Nephron (organoid): Measurements from ENCODE around the gene CWC27.

Source experiments
- H3K27ac Mint-ChIP-seq, 3 experiments: 2 replicates each; pipeline ENCODE4 v1.8.0; 2020; ENCODE audit warnings: mixed read lengths in 3 of 3, mild to moderate bottlenecking in 2 of 3, moderate library complexity in 1 of 3
- H3K27me3 Mint-ChIP-seq: 2 replicates; pipeline ENCODE4 v1.8.0; 2021; ENCODE audit warnings: low read depth, mild to moderate bottlenecking, moderate library complexity, mixed read lengths
- H3K36me3 Mint-ChIP-seq: 2 replicates; pipeline ENCODE4 v1.8.0; 2020; ENCODE audit warnings: low read depth, mixed read lengths
- H3K4me1 Mint-ChIP-seq: 2 replicates; pipeline ENCODE4 v1.8.0; 2020; ENCODE audit warnings: mixed read lengths
- H3K4me3 Mint-ChIP-seq, 3 experiments: 2 replicates each; pipeline ENCODE4 v1.8.0; 2020; ENCODE audit warnings: mild to moderate bottlenecking in 3 of 3, mixed read lengths in 3 of 3, moderate library complexity in 2 of 3
- H3K9me3 Mint-ChIP-seq: 2 replicates; pipeline ENCODE4 v1.8.0; 2020; ENCODE audit warnings: mixed read lengths
- CTCF ChIP-seq, 3 experiments: fragments of 200-600 bp; sonication (generic); IDR thresholded peaks; one replicate each; pipeline ENCODE4 v1.5.0; 2021; ENCODE audit warnings: antibody characterized with exemption in 3 of 3; ENCODE audit not compliant: unreplicated experiment in 3 of 3

CWC27 gene

GRCh38 chr5:64768358-64769312, at the start of gene CWC27, which contains the start of gene SREK1IP1:
Gene CWC27 (plus strand): TSS chr5:64768930. CDS start chr5:64769147, 217 bp downstream.
Gene SREK1IP1 (minus strand): TSS chr5:64768691. CDS start chr5:64768517, 174 bp downstream.
- Mint-ChIP-seq H3K27me3 (no peaks in the 10 kb centered on the region), H3K27ac (peak within 1 kb of the TSS; percentile 100), H3K4me3 (peak within 1 kb of the TSS; percentile 97 to 99 (median 98)), H3K9me3 (no peaks in the 10 kb centered on the region), H3K36me3 (peaks cover 15% of the 10 kb centered on the region), H3K4me1 (peaks cover 40% of the 10 kb centered on the region)
- peak in 1 of 3 experiments; percentile 9 for TF ChIP-seq CTCF (IDR thresholded peaks at IDR 0.05; ENCODE audit: unreplicated experiment in 3 of 3)

DNA sequence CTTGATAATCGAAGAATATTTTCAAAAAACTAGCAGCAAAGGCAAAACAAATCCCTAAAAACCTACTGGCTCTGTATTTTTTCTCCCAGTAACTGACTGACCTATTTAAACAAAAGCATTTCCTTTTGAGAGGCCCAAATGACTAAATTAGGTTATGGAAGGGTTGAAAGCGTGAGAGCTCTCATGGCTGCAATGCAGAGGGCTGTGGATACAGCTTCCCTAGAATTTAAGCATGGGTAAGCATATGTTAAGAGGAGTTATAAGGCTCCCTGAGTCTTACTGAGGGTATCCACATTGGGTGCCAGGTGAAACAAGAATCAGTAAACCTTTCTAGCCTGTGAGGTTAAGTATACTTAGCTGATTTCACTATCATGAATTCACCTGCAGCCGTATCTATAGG, 46.1 kb upstream of the CWC27 start:
- Mint-ChIP-seq H3K9me3 (no peaks in the 10 kb centered on the region), H3K36me3 (peaks cover 28% of the 10 kb centered on the region), H3K27ac (no peak overlapping the region), H3K4me1 (no peaks in the 10 kb centered on the region), H3K27me3 (no peaks in the 10 kb centered on the region), H3K4me3 (no peak overlapping the region)
- no peak for TF ChIP-seq CTCF (IDR thresholded peaks at IDR 0.05; ENCODE audit: unreplicated experiment in 3 of 3)

DNA sequence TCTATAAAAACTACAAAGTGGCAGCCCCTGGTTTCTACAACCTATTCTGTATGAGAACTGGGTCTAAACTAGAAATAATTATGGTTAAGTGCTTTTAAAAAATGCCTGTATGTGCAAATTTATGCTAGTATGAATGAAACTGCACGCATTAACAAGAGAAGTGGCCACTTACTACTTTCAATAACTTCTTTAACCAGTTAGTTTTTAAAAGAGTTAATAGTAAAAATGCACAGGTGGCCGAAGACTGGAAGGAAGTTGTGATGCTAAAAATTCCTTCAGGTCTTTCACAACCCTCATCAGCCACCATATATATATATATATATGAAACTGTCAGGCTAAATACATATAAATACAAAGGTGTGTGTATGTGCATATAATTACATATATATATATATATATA, 41.6 kb upstream of the CWC27 start:
- H3K4me3 Mint-ChIP-seq: no peak overlapping the region
- TF ChIP-seq CTCF (IDR thresholded peaks at IDR 0.05; ENCODE audit: unreplicated experiment in 3 of 3): no peak
- H3K4me1 Mint-ChIP-seq: no peaks in the 10 kb centered on the region
- peaks cover 56% of the 10 kb centered on the region for H3K36me3 Mint-ChIP-seq
- H3K27ac Mint-ChIP-seq: no peak overlapping the region
- no peaks in the 10 kb centered on the region for H3K9me3 Mint-ChIP-seq
- no peaks in the 10 kb centered on the region for H3K27me3 Mint-ChIP-seq

- H3K9me3 Mint-ChIP-seq: no peaks in the 10 kb centered on the region
- no peak for TF ChIP-seq CTCF (IDR thresholded peaks at IDR 0.05; ENCODE audit: unreplicated experiment in 3 of 3)
- H3K36me3 Mint-ChIP-seq: peaks cover 23% of the 10 kb centered on the region
- H3K27ac Mint-ChIP-seq: no peak overlapping the region
- H3K4me1 Mint-ChIP-seq: no peaks in the 10 kb centered on the region
- no peak overlapping the region for H3K4me3 Mint-ChIP-seq
- no peaks in the 10 kb centered on the region for H3K27me3 Mint-ChIP-seq
These were observed 26.3 kb upstream of the CWC27 start for GRCh38 chr5:64742411-64742810.

DNA sequence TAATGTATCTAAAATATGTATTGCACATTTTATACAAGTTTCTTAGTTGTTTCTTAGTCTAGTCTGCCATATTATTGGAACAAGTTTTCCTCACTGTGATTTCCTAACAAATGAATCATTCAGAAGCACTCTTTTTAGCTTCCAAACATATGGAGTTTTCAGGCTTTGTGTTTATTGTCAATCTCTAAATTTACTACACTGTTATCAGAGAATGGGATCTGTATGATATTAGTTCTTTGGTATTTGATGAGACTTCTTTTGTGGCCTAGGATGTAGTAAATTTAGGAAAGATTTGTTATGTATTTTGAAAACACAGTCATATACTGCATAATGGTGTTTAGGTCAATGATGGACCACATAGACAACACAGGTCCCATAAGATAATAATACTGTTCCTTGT, 25.9 kb upstream of the CWC27 start:
- no peak for TF ChIP-seq CTCF (IDR thresholded peaks at IDR 0.05; ENCODE audit: unreplicated experiment in 3 of 3)
- Mint-ChIP-seq H3K4me1 (no peaks in the 10 kb centered on the region), H3K36me3 (peaks cover 22% of the 10 kb centered on the region), H3K27ac (no peak overlapping the region), H3K4me3 (no peak overlapping the region), H3K27me3 (no peaks in the 10 kb centered on the region), H3K9me3 (no peaks in the 10 kb centered on the region)
